ENCODE results near the gene CC2D1A. TPM values are rescaled to one million over a fixed set of nuclear protein-coding genes. Genes with fewer than 3 reads are reported as not detected.
A peak's percentile ranks its signal among the peaks of the same experiment; 100 is the strongest.

Gene CC2D1A
- total and polyA plus RNA-seq, 10 donors = 13.0 to 40.1 (median 27.5) TPM

- no peak overlapping the region for H3K4me3 ChIP-seq
- H3K36me3 ChIP-seq = no peaks in the 10 kb centered on the region
- H3K27ac ChIP-seq = peak overlapping the region in 4 of 8 donors; percentile 46 to 81 (median 66)
- no peaks in the 10 kb centered on the region for H3K9me3 ChIP-seq
- peaks cover 11 to 58% (median 24%) of the 10 kb centered on the region in 6 donors for H3K4me1 ChIP-seq
- intact Hi-C loops (cut with DNase I; ENCODE audit: low total_unique reads) = loop anchor here (10.0 kb wide), 1 partner anchor 159 kb away; no protein-coding TSS in a partner anchor
- no peaks in the 10 kb centered on the region for H3K27me3 ChIP-seq (replicated peaks in 1 of 7)
- WGBS, 5 donors = 62 to 67% (median 66%) methylated on average over 17 to 20 of the region's 20 CpGs
- no peak for DNase-seq
- TF ChIP-seq POLR2AphosphoS5 (IDR thresholded peaks at IDR 0.05) (no peak), POLR2A (IDR thresholded peaks at IDR 0.05) (no peak), CTCF (IDR thresholded peaks at IDR 0.05 in 8 of 11, conservative IDR thresholded peaks at IDR 0.05 in 3 of 11) (no peak)
These were observed 20.1 kb upstream of the CC2D1A start for GRCh38 chr19:13885826-13886365.

- TF ChIP-seq POLR2A (IDR thresholded peaks at IDR 0.05) = no peak
- no peak for TF ChIP-seq CTCF (IDR thresholded peaks at IDR 0.05 in 8 of 11, conservative IDR thresholded peaks at IDR 0.05 in 3 of 11)
- TF ChIP-seq POLR2AphosphoS5 (IDR thresholded peaks at IDR 0.05) = peak; percentile 23 to 43 (median 23)
- WGBS, 5 donors = 77 to 83% (median 81%) methylated on average over 5 to 16 of the region's 16 CpGs
- no peak for DNase-seq
- H3K27ac ChIP-seq = peak overlapping the region in 5 of 8 donors; percentile 27 to 81 (median 65)
- H3K27me3 ChIP-seq (replicated peaks in 1 of 7) = no peaks in the 10 kb centered on the region
- no peaks in the 10 kb centered on the region for H3K9me3 ChIP-seq
- intact Hi-C loops (cut with DNase I; ENCODE audit: low total_unique reads) = loop anchor here (10.0 kb wide), 1 partner anchor 158 kb away; no protein-coding TSS in a partner anchor
- H3K36me3 ChIP-seq = no peaks in the 10 kb centered on the region
- peaks cover 2 to 47% (median 12%) of the 10 kb centered on the region in 6 donors for H3K4me1 ChIP-seq
- H3K4me3 ChIP-seq = no peak overlapping the region
These were observed 19.0 kb upstream of the CC2D1A start for GRCh38 chr19:13887018-13887436.

DNA sequence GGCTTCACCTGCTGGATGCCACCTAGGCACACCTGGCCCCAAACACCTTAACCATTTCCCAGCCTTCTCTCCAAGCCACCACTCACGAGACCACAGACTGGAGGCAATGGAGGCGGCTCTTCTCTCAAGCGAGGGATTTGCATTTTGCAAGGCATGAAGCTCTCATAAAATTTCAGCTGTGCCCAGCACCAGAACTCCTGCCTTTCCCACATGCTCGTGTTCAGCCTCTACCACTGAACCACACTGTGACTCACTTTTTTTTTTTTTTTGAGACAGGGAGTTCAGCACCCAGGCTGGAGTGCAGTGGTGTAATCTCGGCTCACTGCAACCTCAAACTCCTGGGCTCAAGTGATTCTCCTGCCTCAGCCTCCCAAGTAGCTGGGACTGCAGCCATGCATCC is 18.5 kb upstream of the CC2D1A start:
- no peaks in the 10 kb centered on the region for H3K36me3 ChIP-seq
- intact Hi-C loops (cut with DNase I; ENCODE audit: low total_unique reads) = loop anchor here (10.0 kb wide), 1 partner anchor 157 kb away; no protein-coding TSS in a partner anchor
- no peaks in the 10 kb centered on the region for H3K27me3 ChIP-seq (replicated peaks in 1 of 7)
- H3K4me3 ChIP-seq = no peak overlapping the region
- 66 to 87% (median 73%) methylated on average over 5 of the region's 5 CpGs for WGBS, 5 donors
- peak overlapping the region in 5 of 8 donors; percentile 27 to 81 (median 65) for H3K27ac ChIP-seq
- no peak for DNase-seq
- H3K9me3 ChIP-seq = no peaks in the 10 kb centered on the region
- TF ChIP-seq CTCF (IDR thresholded peaks at IDR 0.05 in 8 of 11, conservative IDR thresholded peaks at IDR 0.05 in 3 of 11) (no peak), POLR2A (IDR thresholded peaks at IDR 0.05) (no peak), POLR2AphosphoS5 (IDR thresholded peaks at IDR 0.05) (no peak)
- H3K4me1 ChIP-seq = peaks cover 0 to 42% (median 8%) of the 10 kb centered on the region in 6 donors

GRCh38 chr19:13888281-13888680 is 17.7 kb upstream of the CC2D1A start:
- 88 to 95% (median 92%) methylated on average over 15 to 16 of the region's 16 CpGs for WGBS, 5 donors

More at GRCh38 chr19:13888281-13888680, 17.7 kb upstream of the CC2D1A start:
- Histone ChIP-seq H3K27ac (no peak overlapping the region), H3K9me3 (no peaks in the 10 kb centered on the region), H3K4me1 (peaks cover 0 to 34% (median 2%) of the 10 kb centered on the region in 6 donors), H3K27me3 (replicated peaks in 1 of 7) (no peaks in the 10 kb centered on the region), H3K36me3 (no peaks in the 10 kb centered on the region), H3K4me3 (no peak overlapping the region)
- no peak for DNase-seq
- intact Hi-C loops (cut with DNase I; ENCODE audit: low total_unique reads) = loop anchor here (10.0 kb wide), 1 partner anchor 157 kb away; no protein-coding TSS in a partner anchor
- TF ChIP-seq CTCF (IDR thresholded peaks at IDR 0.05 in 8 of 11, conservative IDR thresholded peaks at IDR 0.05 in 3 of 11) (no peak), POLR2AphosphoS5 (IDR thresholded peaks at IDR 0.05) (no peak), POLR2A (IDR thresholded peaks at IDR 0.05) (no peak)

All from spleen (tissue), 11 donors.